ENCODE data around the gene SPON1.

GRCh38 chr11:14094481-14095037 is 132.0 kb downstream of the SPON1 start:
- peak; percentile 51; the same call in 1 of the 2 replicates for TF ChIP-seq TAF1 (IDR thresholded peaks at IDR 0.05; ENCODE audit: borderline replicate concordance, insufficient read depth, low read length)
- 0 out of 2 replicates have a peak, but pooled peaks have one; percentile 23 for TF ChIP-seq SIN3A (IDR thresholded peaks at IDR 0.05; ENCODE audit: borderline replicate concordance, insufficient read depth, low read length)
- peak; percentile 51; the same call in 1 of the 2 replicates for TF ChIP-seq POLR2AphosphoS5 (IDR thresholded peaks at IDR 0.05; ENCODE audit: low read depth, low read length)
- TF ChIP-seq REST (IDR thresholded peaks at IDR 0.05; ENCODE audit: insufficient read depth in 1 of 2, low read depth in 2 of 2, low read length in 2 of 2), result peak; percentile 57 to 82; a peak in 3 of 4 replicates

Data from PFSK-1 (cell line).